Mucosa of descending colon (tissue), 3 donors: ENCODE data around the gene NUP62. TPM values are rescaled to one million over a fixed set of nuclear protein-coding genes. Genes with fewer than 3 reads are reported as not detected.
A peak's percentile ranks its signal among the peaks of the same experiment; 100 is the strongest.

Experiments used
- ATAC-seq: fragments of 200-7000 bp; cut with Tn5 transposase; one replicate; pipeline ENCODE4 v1.9.1; 2020; ENCODE audit warnings: mild to moderate bottlenecking, moderate library complexity
- DNase-seq, 3 donors: peaks; one replicate each; pipeline ENCODE4 v3.0.0-alpha.2; 2020
- H3K36me3 ChIP-seq: fragments of 200-600 bp; one replicate; pipeline ENCODE4 v1.8.0; 2021; ENCODE audit warnings: low read depth, mild to moderate bottlenecking
- H3K4me1 ChIP-seq: fragments of 200-600 bp; one replicate; pipeline ENCODE4 v1.8.0; 2021; ENCODE audit warnings: low read depth, mild to moderate bottlenecking
- H3K4me3 ChIP-seq: fragments of 200-600 bp; one replicate; pipeline ENCODE4 v1.8.0; 2021; ENCODE audit warnings: mild to moderate bottlenecking
- H3K9me3 ChIP-seq: fragments of 200-600 bp; one replicate; pipeline ENCODE4 v1.8.0; 2021; ENCODE audit warnings: mild to moderate bottlenecking
- intact Hi-C, 2 donors: fragments of 100-400 bp; cut with DNase I in 1 of 2; cut with micrococcal nuclease in 1 of 2; formaldehyde crosslinking; loops; one replicate each; pipeline versions ENCODE4 v1.11.0 to v1.11.1; 2022; cut with DNase I, micrococcal nuclease
- total RNA-seq, 3 donors: library from RNA; stranded (reverse); fragmentation: NEBNext Ultra II Directional in 2 of 3; extraction: Animal tissue kit (Norgen Biotek cat#: 25700) in 2 of 3; gene quantifications; one replicate each; pipeline versions ENCODE4 v1.2.1 to v1.2.4, GENCODE V29; 2021 to 2023
- TF ChIP-seq, protein P1 (sequence below): fragments of 200-600 bp; IDR thresholded peaks from one replicate; pipeline ENCODE4 v1.8.0; 2022; ENCODE audit warnings: antibody characterized with exemption, mild to moderate bottlenecking
- donor health status: DM: no; HTN: no; CAD: no; lungs with moderate emphysema.
- donor health status: DM: no; HTN: no; CAD: no.
- donor health status: DM: no; HTN: yes; CAD: no.

NUP62 gene
- total RNA-seq, 3 donors from 2014 or later, result 34.1 to 41.0 (median 40.9) TPM

DNA sequence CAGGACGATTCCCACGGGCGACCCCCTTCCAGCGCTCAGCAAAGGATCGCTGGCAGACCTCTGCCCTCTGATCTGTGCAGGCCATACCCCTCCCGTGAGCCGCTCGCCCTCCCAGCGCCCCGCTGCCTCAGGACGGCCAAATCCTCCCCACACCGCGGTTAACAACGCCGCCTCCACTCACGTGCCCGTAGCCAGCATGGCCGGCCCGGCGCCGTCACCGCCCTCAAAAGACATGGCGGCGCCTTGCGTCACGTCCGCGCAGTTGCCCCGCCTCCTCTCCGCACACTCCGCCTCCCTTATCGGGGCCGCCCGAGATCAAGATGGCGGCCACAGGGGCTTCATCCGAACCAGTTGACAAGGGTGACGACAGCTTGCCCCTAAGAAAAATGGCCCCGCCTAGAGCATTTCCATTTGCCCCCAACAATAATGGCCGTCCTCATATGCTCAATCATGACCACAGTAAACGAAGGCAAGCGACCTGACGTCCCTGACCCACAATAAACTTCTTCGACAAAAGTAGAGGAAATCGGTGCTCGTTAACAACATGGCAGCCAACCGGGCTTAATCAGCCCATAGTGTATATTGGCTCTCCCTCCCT lies 52.8 kb downstream of the NUP62 start:
- TF ChIP-seq, protein P1, sequence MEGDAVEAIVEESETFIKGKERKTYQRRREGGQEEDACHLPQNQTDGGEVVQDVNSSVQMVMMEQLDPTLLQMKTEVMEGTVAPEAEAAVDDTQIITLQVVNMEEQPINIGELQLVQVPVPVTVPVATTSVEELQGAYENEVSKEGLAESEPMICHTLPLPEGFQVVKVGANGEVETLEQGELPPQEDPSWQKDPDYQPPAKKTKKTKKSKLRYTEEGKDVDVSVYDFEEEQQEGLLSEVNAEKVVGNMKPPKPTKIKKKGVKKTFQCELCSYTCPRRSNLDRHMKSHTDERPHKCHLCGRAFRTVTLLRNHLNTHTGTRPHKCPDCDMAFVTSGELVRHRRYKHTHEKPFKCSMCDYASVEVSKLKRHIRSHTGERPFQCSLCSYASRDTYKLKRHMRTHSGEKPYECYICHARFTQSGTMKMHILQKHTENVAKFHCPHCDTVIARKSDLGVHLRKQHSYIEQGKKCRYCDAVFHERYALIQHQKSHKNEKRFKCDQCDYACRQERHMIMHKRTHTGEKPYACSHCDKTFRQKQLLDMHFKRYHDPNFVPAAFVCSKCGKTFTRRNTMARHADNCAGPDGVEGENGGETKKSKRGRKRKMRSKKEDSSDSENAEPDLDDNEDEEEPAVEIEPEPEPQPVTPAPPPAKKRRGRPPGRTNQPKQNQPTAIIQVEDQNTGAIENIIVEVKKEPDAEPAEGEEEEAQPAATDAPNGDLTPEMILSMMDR, result no peak
- ATAC-seq (peak; percentile 77), DNase-seq (peak; percentile 98 to 99 (median 98))
- H3K4me1 ChIP-seq, result peaks cover 19% of the 10 kb centered on the region
- H3K4me3 ChIP-seq, result peak overlapping the region; percentile 92
- peaks cover 4% of the 10 kb centered on the region for H3K36me3 ChIP-seq
- H3K9me3 ChIP-seq, result no peaks in the 10 kb centered on the region
- intact Hi-C loops, result no loop called here

DNA sequence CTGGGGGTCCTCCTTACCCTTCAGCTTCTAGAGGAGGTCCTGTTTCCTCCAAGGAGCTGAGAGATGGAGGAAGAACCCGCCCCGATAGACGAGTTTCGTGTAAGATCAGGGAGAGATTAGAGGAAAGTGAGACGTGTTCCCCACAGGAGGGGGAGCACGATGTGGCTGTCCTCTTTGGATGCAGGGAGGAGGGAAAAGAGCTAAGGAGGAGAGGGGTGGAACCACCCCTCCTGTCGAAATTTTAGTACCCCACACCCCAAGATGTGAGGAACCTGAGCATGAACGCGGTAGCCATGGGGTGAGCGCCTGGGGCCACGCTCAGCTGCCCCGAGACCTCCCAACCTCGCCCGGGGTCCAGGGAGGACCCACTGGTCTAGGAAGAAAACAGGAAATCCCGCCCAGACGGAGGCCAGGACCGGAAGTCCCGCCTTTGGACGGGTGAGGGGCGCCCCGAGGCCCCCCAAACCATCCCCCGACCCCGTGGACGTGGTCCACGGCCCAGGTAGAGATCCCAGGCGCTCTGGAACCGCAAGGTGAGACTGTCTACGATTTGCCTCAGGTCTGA lies 53.4 kb downstream of the NUP62 start:
- TF ChIP-seq, protein P1, result no peak
- Histone ChIP-seq H3K4me3 (peak overlapping the region; percentile 92), H3K9me3 (no peaks in the 10 kb centered on the region), H3K4me1 (peaks cover 19% of the 10 kb centered on the region), H3K36me3 (peaks cover 4% of the 10 kb centered on the region)
- intact Hi-C loops, result no loop called here
- ATAC-seq (no peak), DNase-seq (peak; percentile 78 to 85 (median 84))

DNA sequence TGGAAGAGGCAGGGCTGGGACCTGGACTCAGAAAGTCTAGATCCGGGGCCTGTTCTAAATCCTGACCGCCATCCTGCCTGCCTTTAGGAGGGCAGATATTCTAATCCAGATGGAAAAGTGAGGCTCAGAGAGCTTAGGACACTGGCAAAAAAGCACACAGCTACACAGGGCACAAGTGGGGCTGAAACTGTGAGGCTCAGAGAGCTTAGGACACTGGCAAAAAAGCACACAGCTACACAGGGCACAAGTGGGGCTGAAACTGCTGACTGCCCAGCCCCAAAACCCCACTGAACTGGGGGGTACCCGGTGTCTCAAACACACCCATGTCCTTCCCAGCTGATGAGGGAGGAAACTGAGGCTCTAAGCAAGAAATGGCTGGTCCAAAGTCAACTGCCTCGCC lies 54.1 kb downstream of the NUP62 start:
- TF ChIP-seq, protein P1, result no peak
- DNase-seq (no peak), ATAC-seq (no peak)
- H3K36me3 ChIP-seq, result peaks cover 4% of the 10 kb centered on the region
- H3K9me3 ChIP-seq, result no peaks in the 10 kb centered on the region
- intact Hi-C loops, result no loop called here
- H3K4me1 ChIP-seq, result peaks cover 26% of the 10 kb centered on the region
- no peak overlapping the region for H3K4me3 ChIP-seq

DNA sequence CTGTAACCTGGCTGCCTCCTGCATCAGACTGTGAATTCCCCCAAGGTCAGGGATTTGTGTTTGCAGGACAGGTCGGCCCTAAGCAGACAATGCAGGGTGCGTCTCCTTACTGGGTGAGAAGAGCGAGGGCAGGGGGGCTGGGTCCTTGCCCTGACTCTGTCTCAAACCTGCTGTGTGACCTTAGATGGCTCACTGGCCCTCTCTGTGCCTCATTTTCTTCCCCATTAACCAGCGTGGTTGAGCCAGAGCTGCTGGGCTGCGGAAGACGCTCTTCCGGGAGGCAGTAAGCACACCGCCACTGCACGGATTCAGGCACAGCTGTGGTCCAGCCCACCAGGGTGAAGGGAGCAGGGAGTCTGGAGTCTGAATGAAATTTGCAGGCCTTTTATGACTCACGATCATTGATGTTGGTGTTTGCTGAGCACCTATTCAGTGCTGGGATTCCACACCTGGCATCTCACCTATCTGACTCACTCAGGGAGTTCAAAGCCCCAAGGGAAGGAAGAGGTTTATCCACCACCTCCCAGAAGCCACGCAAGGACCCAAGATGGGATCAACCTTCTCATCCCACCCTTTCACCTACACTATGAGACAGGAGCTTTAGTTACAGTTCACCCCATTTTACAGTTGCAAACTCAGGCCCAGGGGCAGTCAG lies 54.7 kb downstream of the NUP62 start:
- ATAC-seq (no peak), DNase-seq (no peak)
- Histone ChIP-seq H3K4me3 (no peak overlapping the region), H3K9me3 (no peaks in the 10 kb centered on the region), H3K36me3 (peaks cover 4% of the 10 kb centered on the region), H3K4me1 (peaks cover 29% of the 10 kb centered on the region)
- intact Hi-C loops, result no loop called here
- TF ChIP-seq, protein P1, result no peak

DNA sequence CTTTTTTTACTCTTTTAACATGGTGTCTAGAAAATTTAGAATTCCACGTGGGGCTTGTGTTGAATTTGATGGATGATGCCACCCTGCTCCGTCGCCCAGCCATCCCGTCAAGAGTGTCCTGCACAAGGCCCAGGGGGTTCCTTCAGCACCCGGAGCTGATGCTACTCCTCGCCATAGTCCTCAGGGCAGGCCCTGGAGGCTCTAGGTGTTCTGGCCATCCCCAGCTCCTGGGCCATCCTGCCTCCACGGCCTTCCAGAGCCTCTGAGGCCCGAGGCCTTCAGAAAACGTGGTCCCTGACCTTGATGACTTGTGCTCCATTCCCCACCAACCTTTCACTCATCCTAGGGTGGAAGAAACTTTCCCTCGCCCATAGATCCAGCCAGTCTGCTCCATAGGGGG lies 55.5 kb downstream of the NUP62 start:
- no peak for DNase-seq
- H3K4me3 ChIP-seq, result no peak overlapping the region
- peaks cover 4% of the 10 kb centered on the region for H3K36me3 ChIP-seq
- peaks cover 33% of the 10 kb centered on the region for H3K4me1 ChIP-seq
- TF ChIP-seq, protein P1, result no peak
- intact Hi-C loops, result no loop called here
- no peaks in the 10 kb centered on the region for H3K9me3 ChIP-seq
- no peak for ATAC-seq
